HepG2 (cell line): Measurements from ENCODE around the gene MARCHF4. TPM values are rescaled to one million over a fixed set of nuclear protein-coding genes. Genes with fewer than 3 reads are reported as not detected.

Experiments
- HNF4G ChIP-seq, 2 experiments: sonication (generic) in 1 of 2; formaldehyde crosslinking in 1 of 2; IDR thresholded peaks; 2 replicates each; pipeline versions ENCODE4 v1.4.0 to v1.6.1; 2011 to 2020; ENCODE audit warnings: borderline replicate concordance in 2 of 2, low read depth in 2 of 2, mild to moderate bottlenecking in 2 of 2, low read length in 1 of 2, missing genetic modification reagents in 1 of 2, moderate library complexity in 1 of 2
- PHB2 ChIP-seq: fragments of 450-650 bp; IDR thresholded peaks from 2 replicates; pipeline ENCODE4 v1.6.1; 2018; ENCODE audit not compliant: partially characterized antibody
- TARDBP ChIP-seq: sonication (generic); formaldehyde crosslinking; IDR thresholded peaks from 2 replicates; pipeline ENCODE4 v1.8.0; 2022; ENCODE audit warnings: mild to moderate bottlenecking, missing genetic modification reagents
- ZFP41 ChIP-seq: sonication (generic); formaldehyde crosslinking; IDR thresholded peaks from 2 replicates; pipeline ENCODE4 v1.4.0; 2020; ENCODE audit warnings: mild to moderate bottlenecking, missing genetic modification reagents, borderline replicate concordance
- ZNF138 ChIP-seq: sonication (generic); formaldehyde crosslinking; IDR thresholded peaks from 2 replicates; pipeline ENCODE4 v1.5.0; 2020; ENCODE audit warnings: mild to moderate bottlenecking, low read depth, missing genetic modification reagents
- ZNF282 ChIP-seq: fragments of 450-650 bp; IDR thresholded peaks from 2 replicates; pipeline ENCODE4 v1.6.1; 2018; ENCODE audit not compliant: partially characterized antibody
- ZNF317 ChIP-seq: sonication (generic); formaldehyde crosslinking; IDR thresholded peaks from 2 replicates; pipeline ENCODE4 v1.5.0; 2020; ENCODE audit warnings: mild to moderate bottlenecking, missing genetic modification reagents
- ZNF343 ChIP-seq: sonication (generic); formaldehyde crosslinking; IDR thresholded peaks from 2 replicates; pipeline ENCODE4 v1.4.0; 2020; ENCODE audit warnings: mild to moderate bottlenecking, missing genetic modification reagents
- polyA plus RNA-seq, 8 experiments: library from polyadenylated mRNA; depleted of rRNA in 3 of 8; stranded (reverse) in 7 of 8; unstranded in 1 of 8; fragments of >200 nt; fragmentation: Illumina TruSeq in 4 of 8; extraction: Trizol in 4 of 8; gene quantifications; 2 replicates each; pipeline versions ENCODE4 v1.2.1 to v1.2.3, GENCODE V29; 2011 to 2016; ENCODE audit warnings: low read depth in 4 of 8, missing spikeins in 1 of 8, mixed read lengths in 1 of 8; ENCODE audit not compliant: insufficient read depth in 1 of 8
- total RNA-seq, 5 experiments: library from RNA; depleted of rRNA; stranded (reverse); fragments of >200 nt; fragmentation: Illumina TruSeq; extraction: Trizol; gene quantifications; 2 replicates each; pipeline ENCODE4 v1.2.3, GENCODE V29; 2016; ENCODE audit warnings: low read depth in 1 of 5
- TF ChIP-seq, protein P1 (sequence below): sonication (generic); formaldehyde crosslinking; IDR thresholded peaks from 2 replicates; pipeline ENCODE4 v1.9.0; 2021; ENCODE audit warnings: mild to moderate bottlenecking, missing genetic modification reagents
- TF ChIP-seq, protein P2 (sequence below): sonication (generic); formaldehyde crosslinking; IDR thresholded peaks from 2 replicates; pipeline ENCODE4 v1.4.0; 2020; ENCODE audit warnings: mild to moderate bottlenecking, missing genetic modification reagents
- TF ChIP-seq, protein P3 (sequence below): sonication (generic); formaldehyde crosslinking; IDR thresholded peaks from 2 replicates; pipeline ENCODE4 v1.4.0; 2020; ENCODE audit warnings: low read depth, missing genetic modification reagents
- TF ChIP-seq, protein P4 (sequence below): sonication (generic); formaldehyde crosslinking; IDR thresholded peaks from 2 replicates; pipeline ENCODE4 v1.8.1; 2023; ENCODE audit warnings: mild to moderate bottlenecking, missing genetic modification reagents

MARCHF4 gene
- total and polyA plus RNA-seq, 2 of the 13 experiments (the other 11 are each of a cell fraction or from before 2014, with no cell fraction given): not detected

DNA sequence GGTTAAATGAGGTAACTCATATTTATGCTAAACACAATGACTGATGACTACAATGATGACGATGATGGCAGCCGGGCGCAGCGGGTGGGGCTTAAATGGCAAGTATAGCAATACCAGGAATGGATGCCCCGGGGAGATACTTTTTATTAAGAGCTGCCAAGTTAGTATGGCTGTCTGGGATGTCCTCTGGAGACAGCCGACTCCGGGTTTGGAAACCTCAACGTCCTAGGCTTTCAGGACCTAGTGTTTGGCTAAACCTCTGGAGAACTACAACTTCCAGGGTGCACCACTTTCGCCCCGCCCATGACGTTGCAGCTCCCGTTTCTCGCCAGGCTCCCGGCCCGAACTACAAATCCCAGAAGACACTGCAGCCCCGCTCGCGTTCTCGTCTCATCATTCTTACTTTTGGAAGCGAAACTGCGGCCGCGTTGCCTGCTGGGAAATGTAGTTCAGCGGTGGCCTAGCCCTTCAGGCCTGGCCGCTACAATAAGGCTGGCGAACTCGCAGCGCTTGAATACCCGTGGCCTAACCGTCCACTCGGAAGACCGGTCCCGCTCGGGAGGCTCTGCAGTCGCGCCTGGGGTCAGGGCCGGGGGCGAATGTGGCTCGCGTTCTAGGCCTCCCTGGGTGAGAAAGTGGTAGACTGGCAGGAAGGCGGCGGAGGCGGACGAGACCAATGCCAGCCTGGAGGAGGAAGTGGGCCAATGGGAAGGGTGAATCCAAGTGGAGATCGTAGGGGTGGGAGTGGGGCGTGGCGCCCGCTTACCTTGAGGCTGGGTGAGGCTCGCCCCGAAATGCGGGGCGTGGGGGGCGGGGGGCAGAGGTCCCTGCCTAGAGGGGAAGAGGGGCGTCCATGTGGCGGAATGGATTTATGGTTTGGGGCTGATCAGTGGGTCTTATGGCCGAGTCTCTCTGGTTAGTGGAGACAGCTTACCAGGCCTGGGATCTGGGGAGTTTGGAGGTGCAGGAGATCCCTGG lies 40.0 kb upstream of the MARCHF4 start, which contains the start of gene SMARCAL1 (continued):
- TF ChIP-seq, protein P1, sequence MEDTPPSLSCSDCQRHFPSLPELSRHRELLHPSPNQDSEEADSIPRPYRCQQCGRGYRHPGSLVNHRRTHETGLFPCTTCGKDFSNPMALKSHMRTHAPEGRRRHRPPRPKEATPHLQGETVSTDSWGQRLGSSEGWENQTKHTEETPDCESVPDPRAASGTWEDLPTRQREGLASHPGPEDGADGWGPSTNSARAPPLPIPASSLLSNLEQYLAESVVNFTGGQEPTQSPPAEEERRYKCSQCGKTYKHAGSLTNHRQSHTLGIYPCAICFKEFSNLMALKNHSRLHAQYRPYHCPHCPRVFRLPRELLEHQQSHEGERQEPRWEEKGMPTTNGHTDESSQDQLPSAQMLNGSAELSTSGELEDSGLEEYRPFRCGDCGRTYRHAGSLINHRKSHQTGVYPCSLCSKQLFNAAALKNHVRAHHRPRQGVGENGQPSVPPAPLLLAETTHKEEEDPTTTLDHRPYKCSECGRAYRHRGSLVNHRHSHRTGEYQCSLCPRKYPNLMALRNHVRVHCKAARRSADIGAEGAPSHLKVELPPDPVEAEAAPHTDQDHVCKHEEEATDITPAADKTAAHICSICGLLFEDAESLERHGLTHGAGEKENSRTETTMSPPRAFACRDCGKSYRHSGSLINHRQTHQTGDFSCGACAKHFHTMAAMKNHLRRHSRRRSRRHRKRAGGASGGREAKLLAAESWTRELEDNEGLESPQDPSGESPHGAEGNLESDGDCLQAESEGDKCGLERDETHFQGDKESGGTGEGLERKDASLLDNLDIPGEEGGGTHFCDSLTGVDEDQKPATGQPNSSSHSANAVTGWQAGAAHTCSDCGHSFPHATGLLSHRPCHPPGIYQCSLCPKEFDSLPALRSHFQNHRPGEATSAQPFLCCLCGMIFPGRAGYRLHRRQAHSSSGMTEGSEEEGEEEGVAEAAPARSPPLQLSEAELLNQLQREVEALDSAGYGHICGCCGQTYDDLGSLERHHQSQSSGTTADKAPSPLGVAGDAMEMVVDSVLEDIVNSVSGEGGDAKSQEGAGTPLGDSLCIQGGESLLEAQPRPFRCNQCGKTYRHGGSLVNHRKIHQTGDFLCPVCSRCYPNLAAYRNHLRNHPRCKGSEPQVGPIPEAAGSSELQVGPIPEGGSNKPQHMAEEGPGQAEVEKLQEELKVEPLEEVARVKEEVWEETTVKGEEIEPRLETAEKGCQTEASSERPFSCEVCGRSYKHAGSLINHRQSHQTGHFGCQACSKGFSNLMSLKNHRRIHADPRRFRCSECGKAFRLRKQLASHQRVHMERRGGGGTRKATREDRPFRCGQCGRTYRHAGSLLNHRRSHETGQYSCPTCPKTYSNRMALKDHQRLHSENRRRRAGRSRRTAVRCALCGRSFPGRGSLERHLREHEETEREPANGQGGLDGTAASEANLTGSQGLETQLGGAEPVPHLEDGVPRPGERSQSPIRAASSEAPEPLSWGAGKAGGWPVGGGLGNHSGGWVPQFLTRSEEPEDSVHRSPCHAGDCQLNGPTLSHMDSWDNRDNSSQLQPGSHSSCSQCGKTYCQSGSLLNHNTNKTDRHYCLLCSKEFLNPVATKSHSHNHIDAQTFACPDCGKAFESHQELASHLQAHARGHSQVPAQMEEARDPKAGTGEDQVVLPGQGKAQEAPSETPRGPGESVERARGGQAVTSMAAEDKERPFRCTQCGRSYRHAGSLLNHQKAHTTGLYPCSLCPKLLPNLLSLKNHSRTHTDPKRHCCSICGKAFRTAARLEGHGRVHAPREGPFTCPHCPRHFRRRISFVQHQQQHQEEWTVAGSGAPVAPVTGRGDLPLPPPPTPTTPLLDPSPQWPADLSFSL (CRISPR knock-in tag): no peak
- TF ChIP-seq TARDBP (CRISPR knock-in tag) (peak; percentile 90), ZNF317 (CRISPR knock-in tag) (peak; percentile 89), ZNF343 (CRISPR knock-in tag) (peak; percentile 66; the same call in 1 of the 2 replicates), ZNF282 (no peak), ZFP41 (CRISPR knock-in tag) (0 out of 2 replicates have a peak, but pooled peaks have one; percentile 38), PHB2 (no peak), ZNF138 (CRISPR knock-in tag) (peak; percentile 90; the same call in 1 of the 2 replicates), HNF4G (IDR thresholded peaks at IDR 0.05; ENCODE audit: borderline replicate concordance, low read depth, low read length) (no peak), HNF4G (CRISPR knock-in tag; IDR thresholded peaks at IDR 0.05; ENCODE audit: borderline replicate concordance, low read depth) (peak; percentile 54; the same call in 1 of the 2 replicates)
- TF ChIP-seq, protein P2, sequence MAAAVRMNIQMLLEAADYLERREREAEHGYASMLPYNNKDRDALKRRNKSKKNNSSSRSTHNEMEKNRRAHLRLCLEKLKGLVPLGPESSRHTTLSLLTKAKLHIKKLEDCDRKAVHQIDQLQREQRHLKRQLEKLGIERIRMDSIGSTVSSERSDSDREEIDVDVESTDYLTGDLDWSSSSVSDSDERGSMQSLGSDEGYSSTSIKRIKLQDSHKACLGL: peak; percentile 70
- TF ChIP-seq, protein P3, sequence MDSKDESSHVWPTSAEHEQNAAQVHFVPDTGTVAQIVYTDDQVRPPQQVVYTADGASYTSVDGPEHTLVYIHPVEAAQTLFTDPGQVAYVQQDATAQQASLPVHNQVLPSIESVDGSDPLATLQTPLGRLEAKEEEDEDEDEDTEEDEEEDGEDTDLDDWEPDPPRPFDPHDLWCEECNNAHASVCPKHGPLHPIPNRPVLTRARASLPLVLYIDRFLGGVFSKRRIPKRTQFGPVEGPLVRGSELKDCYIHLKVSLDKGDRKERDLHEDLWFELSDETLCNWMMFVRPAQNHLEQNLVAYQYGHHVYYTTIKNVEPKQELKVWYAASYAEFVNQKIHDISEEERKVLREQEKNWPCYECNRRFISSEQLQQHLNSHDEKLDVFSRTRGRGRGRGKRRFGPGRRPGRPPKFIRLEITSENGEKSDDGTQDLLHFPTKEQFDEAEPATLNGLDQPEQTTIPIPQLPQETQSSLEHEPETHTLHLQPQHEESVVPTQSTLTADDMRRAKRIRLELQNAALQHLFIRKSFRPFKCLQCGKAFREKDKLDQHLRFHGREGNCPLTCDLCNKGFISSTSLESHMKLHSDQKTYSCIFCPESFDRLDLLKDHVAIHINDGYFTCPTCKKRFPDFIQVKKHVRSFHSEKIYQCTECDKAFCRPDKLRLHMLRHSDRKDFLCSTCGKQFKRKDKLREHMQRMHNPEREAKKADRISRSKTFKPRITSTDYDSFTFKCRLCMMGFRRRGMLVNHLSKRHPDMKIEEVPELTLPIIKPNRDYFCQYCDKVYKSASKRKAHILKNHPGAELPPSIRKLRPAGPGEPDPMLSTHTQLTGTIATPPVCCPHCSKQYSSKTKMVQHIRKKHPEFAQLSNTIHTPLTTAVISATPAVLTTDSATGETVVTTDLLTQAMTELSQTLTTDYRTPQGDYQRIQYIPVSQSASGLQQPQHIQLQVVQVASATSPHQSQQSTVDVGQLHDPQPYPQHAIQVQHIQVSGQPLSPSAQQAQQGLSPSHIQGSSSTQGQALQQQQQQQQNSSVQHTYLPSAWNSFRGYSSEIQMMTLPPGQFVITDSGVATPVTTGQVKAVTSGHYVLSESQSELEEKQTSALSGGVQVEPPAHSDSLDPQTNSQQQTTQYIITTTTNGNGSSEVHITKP (CRISPR knock-in tag): peak; percentile 99
- TF ChIP-seq, protein P4, sequence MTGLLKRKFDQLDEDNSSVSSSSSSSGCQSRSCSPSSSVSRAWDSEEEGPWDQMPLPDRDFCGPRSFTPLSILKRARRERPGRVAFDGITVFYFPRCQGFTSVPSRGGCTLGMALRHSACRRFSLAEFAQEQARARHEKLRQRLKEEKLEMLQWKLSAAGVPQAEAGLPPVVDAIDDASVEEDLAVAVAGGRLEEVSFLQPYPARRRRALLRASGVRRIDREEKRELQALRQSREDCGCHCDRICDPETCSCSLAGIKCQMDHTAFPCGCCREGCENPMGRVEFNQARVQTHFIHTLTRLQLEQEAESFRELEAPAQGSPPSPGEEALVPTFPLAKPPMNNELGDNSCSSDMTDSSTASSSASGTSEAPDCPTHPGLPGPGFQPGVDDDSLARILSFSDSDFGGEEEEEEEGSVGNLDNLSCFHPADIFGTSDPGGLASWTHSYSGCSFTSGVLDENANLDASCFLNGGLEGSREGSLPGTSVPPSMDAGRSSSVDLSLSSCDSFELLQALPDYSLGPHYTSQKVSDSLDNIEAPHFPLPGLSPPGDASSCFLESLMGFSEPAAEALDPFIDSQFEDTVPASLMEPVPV (CRISPR knock-in tag): peak; percentile 75; the same call in 1 of the 2 replicates
